Endodermal cell (in vitro differentiated cells): Measurements from ENCODE around the gene SCRG1. TPM values are rescaled to one million over a fixed set of nuclear protein-coding genes. Genes with fewer than 3 reads are reported as not detected.

Experiments
- DNase-seq: peaks from one replicate; pipeline ENCODE4 v3.0.0-alpha.2; 2017
- H3K27ac ChIP-seq: 2 replicates; pipeline ENCODE4 v1.5.1; 2013; ENCODE audit warnings: mild to moderate bottlenecking, low read depth, low read length, moderate library complexity
- H3K27me3 ChIP-seq: 2 replicates; pipeline ENCODE4 v1.6.1; 2013; ENCODE audit warnings: mild to moderate bottlenecking, low read length, moderate library complexity; ENCODE audit not compliant: insufficient read depth, control insufficient read depth, poor library complexity, severe bottlenecking
- H3K36me3 ChIP-seq: 2 replicates; pipeline ENCODE4 v1.7.0; 2013; ENCODE audit warnings: mild to moderate bottlenecking, low read length, moderate library complexity; ENCODE audit not compliant: control insufficient read depth, insufficient read depth
- H3K4me1 ChIP-seq: one replicate; pipeline ENCODE4 v1.7.0; 2013; ENCODE audit warnings: low read length; ENCODE audit not compliant: control insufficient read depth, insufficient read depth
- H3K4me3 ChIP-seq: 2 replicates; pipeline ENCODE4 v1.5.1; 2013; ENCODE audit warnings: mild to moderate bottlenecking, low read length, moderate library complexity
- H3K9ac ChIP-seq: 2 replicates; pipeline ENCODE4 v1.6.1; 2013; ENCODE audit warnings: mild to moderate bottlenecking, low read length, moderate library complexity; ENCODE audit not compliant: poor library complexity, severe bottlenecking; ENCODE audit errors: extremely low read depth
- H3K9me3 ChIP-seq: 2 replicates; pipeline ENCODE4 v1.6.1; 2013; ENCODE audit warnings: mild to moderate bottlenecking, low read length, moderate library complexity; ENCODE audit not compliant: control insufficient read depth
- H3K27ac Mint-ChIP-seq: 2 replicates; pipeline ENCODE4 v1.8.0; 2020; ENCODE audit warnings: mixed read lengths
- H3K27me3 Mint-ChIP-seq: 2 replicates; pipeline ENCODE4 v1.8.0; 2021; ENCODE audit warnings: mild to moderate bottlenecking, mixed read lengths; ENCODE audit not compliant: insufficient read depth
- H3K36me3 Mint-ChIP-seq: 2 replicates; pipeline ENCODE4 v1.8.0; 2020; ENCODE audit warnings: low read depth, mixed read lengths
- H3K4me1 Mint-ChIP-seq: 2 replicates; pipeline ENCODE4 v1.8.0; 2020; ENCODE audit warnings: mixed read lengths
- H3K4me3 Mint-ChIP-seq: 2 replicates; pipeline ENCODE4 v1.8.0; 2020; ENCODE audit warnings: mild to moderate bottlenecking, moderate library complexity, mixed read lengths
- H3K9me3 Mint-ChIP-seq: 2 replicates; pipeline ENCODE4 v1.8.0; 2020; ENCODE audit warnings: mild to moderate bottlenecking, mixed read lengths
- WGBS, 2 experiments: methylation state at CpG; one replicate each; pipeline versions ENCODE4 v1.1.5 to v1.1.7; 2013; ENCODE audit warnings: missing lambda C conversion rate in 2 of 2, mixed read lengths in 1 of 2; ENCODE audit not compliant: insufficient coverage in 1 of 2, insufficient read length in 1 of 2; 5-methylcytosine and 5-hydroxymethylcytosine counted together
- total RNA-seq, 2 donors: library from RNA; stranded (reverse); fragmentation: NEBNext Ultra II Directional in 1 of 2; extraction: Animal tissue kit (Norgen Biotek cat#: 25700) in 1 of 2; gene quantifications; 2 replicates in 1 of 2; 3 replicates in 1 of 2; pipeline ENCODE4 v1.2.1, GENCODE V29; 2021
- TF ChIP-seq, protein P1 (sequence below): fragments of 200-600 bp; sonication (generic); conservative IDR thresholded peaks from 2 replicates; pipeline ENCODE4 v1.5.0; 2021; ENCODE audit warnings: antibody characterized with exemption, mild to moderate bottlenecking

The SCRG1 gene
- total RNA-seq, 2 donors from 2014 or later, result not detected

DNA sequence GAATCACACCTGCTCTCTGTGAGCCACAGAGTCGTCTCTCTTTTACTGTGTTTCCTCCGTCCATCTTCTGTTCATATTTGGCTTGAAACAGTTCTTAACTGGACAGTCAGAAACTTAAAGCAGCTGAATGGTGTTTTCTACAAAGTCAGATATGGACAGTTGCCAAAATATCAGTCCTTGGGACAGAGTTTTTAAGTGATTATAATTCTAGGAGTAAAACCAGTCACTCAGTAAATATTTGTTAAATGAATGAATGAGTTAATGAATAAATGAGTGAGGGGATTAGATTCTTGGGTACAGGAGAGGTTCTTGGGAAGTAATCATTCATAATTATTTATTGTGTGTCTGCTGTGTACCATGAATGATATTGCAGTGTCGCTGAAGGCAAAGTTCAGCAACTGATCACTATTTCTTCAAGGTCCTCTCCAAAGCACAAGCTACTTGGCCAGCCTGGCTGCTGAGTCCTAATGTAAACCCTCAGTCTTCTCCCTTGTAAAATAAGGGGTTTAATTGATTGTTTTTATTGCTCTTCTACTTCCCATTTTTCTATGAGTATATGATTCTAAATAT is 5.5 kb upstream of the SCRG1 start:
- no peak overlapping the region for H3K4me3 ChIP-seq
- no peaks in the 10 kb centered on the region for H3K9me3 ChIP-seq
- Mint-ChIP-seq H3K4me1 (no peaks in the 10 kb centered on the region), H3K4me3 (no peak overlapping the region), H3K36me3 (no peaks in the 10 kb centered on the region), H3K27ac (no peak overlapping the region), H3K9me3 (no peaks in the 10 kb centered on the region), H3K27me3 (no peaks in the 10 kb centered on the region)
- 83 to 88% methylated on average over 2 to 3 of the region's 3 CpGs for WGBS, 2 experiments
- H3K27me3 ChIP-seq, result no peaks in the 10 kb centered on the region
- no peaks in the 10 kb centered on the region for H3K4me1 ChIP-seq
- H3K36me3 ChIP-seq, result no peaks in the 10 kb centered on the region
- no peak for DNase-seq
- H3K9ac ChIP-seq, result no peak overlapping the region
- H3K27ac ChIP-seq, result no peak overlapping the region
- TF ChIP-seq, protein P1, sequence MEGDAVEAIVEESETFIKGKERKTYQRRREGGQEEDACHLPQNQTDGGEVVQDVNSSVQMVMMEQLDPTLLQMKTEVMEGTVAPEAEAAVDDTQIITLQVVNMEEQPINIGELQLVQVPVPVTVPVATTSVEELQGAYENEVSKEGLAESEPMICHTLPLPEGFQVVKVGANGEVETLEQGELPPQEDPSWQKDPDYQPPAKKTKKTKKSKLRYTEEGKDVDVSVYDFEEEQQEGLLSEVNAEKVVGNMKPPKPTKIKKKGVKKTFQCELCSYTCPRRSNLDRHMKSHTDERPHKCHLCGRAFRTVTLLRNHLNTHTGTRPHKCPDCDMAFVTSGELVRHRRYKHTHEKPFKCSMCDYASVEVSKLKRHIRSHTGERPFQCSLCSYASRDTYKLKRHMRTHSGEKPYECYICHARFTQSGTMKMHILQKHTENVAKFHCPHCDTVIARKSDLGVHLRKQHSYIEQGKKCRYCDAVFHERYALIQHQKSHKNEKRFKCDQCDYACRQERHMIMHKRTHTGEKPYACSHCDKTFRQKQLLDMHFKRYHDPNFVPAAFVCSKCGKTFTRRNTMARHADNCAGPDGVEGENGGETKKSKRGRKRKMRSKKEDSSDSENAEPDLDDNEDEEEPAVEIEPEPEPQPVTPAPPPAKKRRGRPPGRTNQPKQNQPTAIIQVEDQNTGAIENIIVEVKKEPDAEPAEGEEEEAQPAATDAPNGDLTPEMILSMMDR, result no peak

DNA sequence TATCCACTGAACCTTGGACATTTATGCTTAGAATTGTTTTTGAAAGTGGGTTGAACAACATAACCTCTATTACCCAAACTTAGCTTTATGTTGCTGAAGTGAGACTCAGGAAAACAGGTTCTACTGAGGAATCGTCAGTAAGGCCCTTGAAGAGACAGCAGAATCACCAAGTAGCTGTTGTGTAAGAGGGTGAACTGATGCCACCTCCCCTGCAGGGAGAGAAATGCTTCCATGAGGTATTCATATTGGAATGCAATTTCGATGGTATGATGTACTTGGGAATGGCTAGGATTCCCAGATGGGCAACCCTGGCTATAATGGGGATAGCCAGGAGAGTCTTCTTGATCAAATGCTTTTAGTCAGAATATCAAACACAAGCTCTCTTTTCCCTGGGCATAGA is 4.1 kb upstream of the SCRG1 start:
- no peaks in the 10 kb centered on the region for H3K27me3 Mint-ChIP-seq
- no peaks in the 10 kb centered on the region for H3K4me1 Mint-ChIP-seq
- Histone ChIP-seq H3K4me1 (no peaks in the 10 kb centered on the region), H3K9ac (no peak overlapping the region), H3K27me3 (no peaks in the 10 kb centered on the region), H3K4me3 (no peak overlapping the region), H3K27ac (no peak overlapping the region), H3K36me3 (no peaks in the 10 kb centered on the region), H3K9me3 (no peaks in the 10 kb centered on the region)
- no peaks in the 10 kb centered on the region for H3K9me3 Mint-ChIP-seq
- no peak overlapping the region for H3K27ac Mint-ChIP-seq
- no peak overlapping the region for H3K4me3 Mint-ChIP-seq
- DNase-seq, result no peak
- WGBS, 2 experiments, result 86 to 90% methylated on average over 1 to 2 of the region's 2 CpGs
- TF ChIP-seq, protein P1, result no peak
- H3K36me3 Mint-ChIP-seq, result no peaks in the 10 kb centered on the region

DNA sequence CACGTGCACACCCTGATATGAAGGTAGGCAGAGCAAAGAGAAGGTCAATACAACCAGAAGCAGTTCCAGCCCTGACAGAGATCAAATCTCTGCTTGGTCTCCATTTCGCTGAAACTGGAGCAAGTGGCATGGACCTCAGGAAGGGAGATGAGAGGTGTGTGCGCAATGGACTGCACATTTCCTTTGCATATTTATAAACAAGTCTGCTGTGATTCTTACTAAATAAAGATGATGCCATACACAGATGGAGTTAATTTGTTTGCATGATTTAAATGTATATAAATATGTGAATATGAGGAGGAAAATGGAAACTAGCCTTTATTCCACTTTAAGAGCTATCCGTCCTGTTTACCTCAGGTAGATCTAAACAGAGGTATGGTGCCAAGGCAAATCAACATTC is 2.1 kb upstream of the SCRG1 start:
- no peaks in the 10 kb centered on the region for H3K36me3 ChIP-seq
- H3K4me3 ChIP-seq, result no peak overlapping the region
- no peaks in the 10 kb centered on the region for H3K9me3 ChIP-seq
- H3K9ac ChIP-seq, result no peak overlapping the region
- Mint-ChIP-seq H3K9me3 (no peaks in the 10 kb centered on the region), H3K27me3 (no peaks in the 10 kb centered on the region), H3K27ac (no peak overlapping the region), H3K36me3 (no peaks in the 10 kb centered on the region), H3K4me1 (no peaks in the 10 kb centered on the region), H3K4me3 (no peak overlapping the region)
- TF ChIP-seq, protein P1, result no peak
- no peak overlapping the region for H3K27ac ChIP-seq
- 95 to 100% methylated on average over 4 of the region's 4 CpGs for WGBS, 2 experiments
- DNase-seq, result no peak
- no peaks in the 10 kb centered on the region for H3K4me1 ChIP-seq
- no peaks in the 10 kb centered on the region for H3K27me3 ChIP-seq
